ENCODE results near the gene STIL. TPM values are rescaled to one million over a fixed set of nuclear protein-coding genes. Genes with fewer than 3 reads are reported as not detected.
"Not testable (repeated sequence)": the region's sequence is repeated elsewhere in the genome, so short reads cannot be mapped to it uniquely, and the experiment has no call there.

The STIL gene
- polyA plus RNA-seq, 1 donor, result 15.1 TPM

DNA sequence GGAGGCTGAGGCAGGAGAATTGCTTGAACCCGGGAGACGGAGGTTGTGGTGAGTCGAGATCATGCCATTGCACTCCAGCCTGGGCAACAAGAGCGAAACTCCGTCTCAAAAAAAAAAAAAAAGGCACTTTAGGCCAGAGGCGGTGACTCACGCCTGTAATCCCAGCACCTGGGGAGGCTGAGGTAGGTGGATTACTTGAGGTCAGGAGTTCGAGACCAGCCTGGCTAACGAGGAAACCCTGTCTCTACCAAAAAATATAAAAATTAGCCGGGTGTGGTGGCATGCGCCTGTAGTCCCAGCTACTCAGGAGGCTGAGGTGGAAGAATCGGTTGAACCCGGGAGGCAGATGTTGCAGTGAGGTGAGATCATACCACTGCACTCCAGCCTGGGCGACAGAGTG lies 6.0 kb upstream of the STIL start:
- not testable (repeated sequence) for DNase-seq

DNA sequence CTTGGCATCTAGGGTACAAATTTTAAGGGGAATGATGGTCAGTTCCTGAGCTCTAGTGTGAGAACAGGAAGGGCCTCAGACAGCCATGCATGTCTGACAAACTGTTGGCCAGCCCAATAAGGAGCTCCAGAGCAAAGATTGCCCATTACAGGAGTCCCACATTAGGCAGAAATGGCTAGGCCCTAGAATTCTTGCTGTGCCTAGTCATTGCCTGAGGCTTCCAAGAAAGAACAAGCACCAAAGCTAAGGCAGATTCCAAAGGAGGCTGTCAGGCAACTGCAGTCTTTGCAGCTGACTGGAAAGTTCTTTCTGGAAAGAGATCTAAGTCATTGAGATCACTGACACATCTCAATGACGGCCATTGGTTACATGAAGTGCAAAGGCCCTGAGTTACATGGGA lies 3.9 kb upstream of the STIL start:
- DNase-seq, result no peak

DNA sequence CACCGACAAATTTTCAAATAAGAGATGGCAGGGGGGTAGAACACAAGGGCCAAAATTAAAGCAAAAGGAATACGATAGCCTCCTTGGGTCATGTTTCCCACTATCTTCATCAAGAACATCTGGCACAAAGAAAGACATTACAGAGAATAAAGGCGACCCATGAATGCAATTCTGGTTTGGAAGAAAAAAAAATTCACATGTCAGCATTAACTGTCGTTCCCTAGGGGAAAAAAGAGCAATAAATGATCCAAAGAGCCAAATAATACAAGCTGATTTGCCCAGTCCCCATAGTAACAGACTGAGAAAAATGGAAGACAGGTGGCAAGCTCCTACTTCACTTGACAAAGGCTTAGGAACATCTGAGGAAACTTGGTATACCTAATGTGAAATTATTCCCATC lies 4.5 kb downstream of the STIL start:
- no peak for DNase-seq

DNA sequence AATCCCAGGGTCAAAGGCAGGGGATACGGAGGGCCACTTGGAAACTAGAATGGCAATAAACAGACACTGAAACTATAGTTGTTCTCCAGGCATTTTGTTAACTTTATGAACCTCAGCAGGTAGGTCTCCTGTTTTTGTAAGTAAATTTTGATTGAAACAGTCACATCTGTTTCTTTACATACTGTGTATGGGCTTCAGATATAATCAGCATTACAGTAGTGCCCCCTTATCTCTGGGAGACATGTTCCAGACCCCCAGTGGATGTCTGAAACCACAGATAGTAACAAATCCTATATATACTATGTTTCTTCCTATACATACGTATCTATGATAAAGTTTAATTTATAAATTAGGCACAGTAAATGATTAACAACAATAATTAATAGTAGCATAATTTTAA lies 11.5 kb downstream of the STIL start:
- DNase-seq, result no peak

- DNase-seq, result no peak
Measured at GRCh38 chr1:47298025-47298699, 15.8 kb downstream of the STIL start.

GRCh38 chr1:47295579-47295978 lies 18.4 kb downstream of the STIL start:
- no peak for DNase-seq

GRCh38 chr1:47294863-47295262 lies 19.1 kb downstream of the STIL start:
- DNase-seq, result not testable (repeated sequence)

- not testable (repeated sequence) for DNase-seq
Measured at GRCh38 chr1:47288116-47288515, 25.8 kb downstream of the STIL start.

DNA sequence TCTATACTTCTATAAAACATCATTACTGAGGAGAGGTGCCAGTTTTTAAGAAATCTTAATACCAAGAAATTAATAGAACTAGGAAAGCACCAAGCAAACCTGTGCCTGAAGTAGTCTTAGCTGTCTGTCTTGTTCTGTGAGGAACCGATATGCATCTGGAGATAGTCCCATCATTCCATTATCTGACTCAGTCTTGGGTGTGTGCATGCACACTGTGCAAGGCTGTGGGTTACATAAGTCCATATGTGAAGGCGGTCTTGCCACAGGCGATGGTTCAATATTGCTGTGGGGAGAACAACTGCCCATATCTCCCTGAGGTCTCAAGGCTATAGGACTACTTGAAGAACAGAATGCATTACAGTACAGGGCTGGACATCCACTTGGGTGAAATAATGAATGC lies 33.8 kb downstream of the STIL start:
- DNase-seq, result no peak

GRCh38 chr1:47276850-47277249 lies 37.1 kb downstream of the STIL start:
- DNase-seq, result no peak

DNA sequence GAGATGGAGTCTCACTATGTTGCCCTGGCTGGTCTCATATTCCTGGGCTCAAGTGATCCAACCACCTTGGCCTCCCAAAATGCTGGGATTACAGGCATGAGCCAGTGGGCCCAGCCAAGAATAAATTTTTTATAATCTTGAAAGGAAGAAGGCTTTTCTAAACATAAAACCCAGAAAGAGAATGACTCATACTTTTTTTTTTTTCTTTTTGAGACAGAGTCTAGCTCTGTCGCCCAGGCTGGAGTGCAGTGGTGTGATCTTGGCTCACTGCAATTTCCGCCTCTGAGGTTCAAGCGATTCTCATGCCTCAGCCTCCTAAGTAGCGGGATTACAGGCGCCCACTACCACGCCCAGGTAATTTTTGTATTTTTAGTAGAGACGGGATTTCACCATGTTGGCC lies 38.1 kb downstream of the STIL start:
- not testable (repeated sequence) for DNase-seq

GRCh38 chr1:47265529-47265928 lies 48.4 kb downstream of the STIL start:
- DNase-seq, result not testable (repeated sequence)

DNA sequence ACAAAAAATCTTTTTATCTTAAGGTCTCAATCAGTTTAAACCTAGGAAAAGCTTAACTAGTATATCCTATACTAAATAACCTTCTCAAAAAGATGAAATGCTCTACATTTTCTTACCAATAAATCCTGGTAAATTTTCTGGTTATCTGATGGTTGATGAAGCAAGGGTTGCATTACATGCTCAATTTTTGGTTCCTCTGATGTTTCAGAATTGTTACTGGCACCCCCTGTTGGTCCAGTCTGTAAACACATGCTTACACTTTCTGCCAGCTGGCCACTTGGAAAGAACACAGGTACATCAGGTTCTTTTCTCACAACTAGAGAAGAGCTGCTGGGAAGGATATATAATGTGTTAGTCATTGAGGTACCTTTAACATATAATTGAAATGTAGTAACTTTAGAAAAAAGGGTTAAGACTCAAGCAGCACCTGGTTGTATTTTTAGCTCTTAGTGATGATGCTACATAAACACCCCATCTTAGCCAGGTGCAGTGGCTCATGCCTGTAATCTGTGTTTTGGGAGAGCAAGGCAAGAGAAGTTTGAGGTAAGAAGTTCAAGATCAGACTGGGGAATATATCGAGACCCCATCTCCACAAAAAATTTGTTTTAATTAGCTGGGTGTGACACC lies 51.0 kb downstream of the STIL start:
- peak; percentile 18 for DNase-seq

DNA sequence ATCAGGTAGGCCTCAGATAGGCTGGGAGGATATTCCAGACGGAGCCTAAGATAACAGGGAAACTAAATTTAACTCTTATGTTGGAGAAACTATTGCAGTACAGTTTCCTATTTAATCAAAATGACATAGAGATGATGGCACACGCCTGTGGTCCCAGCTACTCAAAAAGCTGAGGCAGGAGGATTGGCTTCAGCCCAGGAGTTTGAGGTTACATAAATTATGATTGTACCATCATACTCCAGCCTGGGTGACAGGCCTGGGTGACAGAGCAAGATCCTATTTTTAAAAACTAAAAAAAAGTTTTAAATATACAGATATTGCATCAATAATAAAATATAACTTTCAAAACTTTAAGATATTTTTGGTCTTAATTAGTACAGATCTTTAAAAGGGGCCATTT lies 56.7 kb downstream of the STIL start:
- DNase-seq, result no peak

- no peak for DNase-seq
Measured at GRCh38 chr1:47252795-47253194, 61.2 kb downstream of the STIL start.

GRCh38 chr1:47252369-47252768 lies 61.6 kb downstream of the STIL start:
- DNase-seq, result no peak

DNA sequence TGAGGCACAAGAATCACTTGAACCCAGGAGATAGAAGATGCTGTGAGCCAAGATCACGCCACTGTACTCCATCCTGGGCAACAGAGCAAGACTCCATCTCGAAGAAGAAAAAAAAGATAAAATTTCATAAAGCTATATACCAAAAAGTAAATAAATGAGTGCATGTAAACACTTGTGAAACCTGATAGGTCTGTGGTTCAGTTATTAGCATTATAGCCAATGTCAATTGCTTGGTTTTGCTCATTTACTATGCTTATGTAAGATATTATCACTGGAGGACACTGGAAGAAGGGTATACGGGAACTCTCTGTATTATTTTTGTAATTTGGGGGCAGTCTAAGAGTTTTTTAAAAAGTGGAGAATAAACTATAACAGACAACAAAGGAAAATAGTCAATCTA lies 64.2 kb downstream of the STIL start:
- no peak for DNase-seq

DNA sequence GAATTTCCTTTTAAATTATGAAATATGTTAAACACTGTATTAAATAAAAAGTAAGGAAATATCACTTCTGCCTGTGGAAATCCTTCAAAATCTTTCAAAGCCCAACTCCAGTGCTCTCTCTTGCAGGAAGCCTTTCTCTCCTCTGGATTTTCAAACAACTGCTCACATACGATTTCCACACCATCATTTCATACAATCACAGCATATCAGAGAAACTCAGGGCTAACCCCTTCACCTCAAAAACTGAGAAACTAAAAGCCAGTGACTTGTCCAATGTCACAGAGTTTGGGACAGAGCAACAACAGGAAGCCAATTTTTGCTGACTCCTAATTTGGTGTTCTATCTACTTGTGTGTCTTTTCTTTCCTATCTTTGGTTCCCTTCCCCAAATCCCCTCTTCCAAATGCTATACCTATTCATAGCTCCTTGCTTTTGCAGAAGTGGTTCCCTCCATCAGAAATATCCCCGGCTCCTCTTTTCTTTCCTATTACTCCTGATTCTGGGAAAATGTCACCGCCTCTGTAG lies 69.5 kb downstream of the STIL start:
- DNase-seq, result no peak

- DNase-seq, result no peak
Measured at GRCh38 chr1:47243910-47244309, 70.0 kb downstream of the STIL start.

- no peak for DNase-seq
Measured at GRCh38 chr1:47241114-47242113, 72.5 kb downstream of the STIL start.

- no peak for DNase-seq
Measured at GRCh38 chr1:47238935-47239592, 74.9 kb downstream of the STIL start.

DNA sequence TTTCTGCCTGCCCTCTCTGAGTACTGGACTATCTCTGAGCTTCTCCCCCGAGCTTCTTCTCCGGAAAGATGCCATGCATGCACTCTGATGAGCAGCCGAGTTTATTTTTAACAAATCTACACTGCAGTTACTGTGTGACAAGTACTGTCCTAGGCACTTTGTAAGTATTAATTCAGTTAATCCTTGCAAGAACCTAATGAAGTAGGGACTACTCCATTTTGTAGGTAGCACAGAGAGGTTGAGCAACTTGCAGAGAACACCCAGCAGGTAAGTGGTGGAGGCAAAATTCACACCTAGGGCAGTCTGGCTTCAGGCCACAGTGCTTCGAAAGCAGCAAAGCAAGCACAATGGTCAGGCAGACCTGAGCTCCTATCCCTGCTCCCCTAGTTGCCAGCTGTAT lies 78.1 kb downstream of the STIL start:
- DNase-seq, result no peak
